ENCODE measurements around the gene RBMS3. TPM values are rescaled to one million over a fixed set of nuclear protein-coding genes. Genes with fewer than 3 reads are reported as not detected.
A peak's percentile ranks its signal among the peaks of the same experiment; 100 is the strongest.
"Not testable (repeated sequence)": the region's sequence is repeated elsewhere in the genome, so short reads cannot be mapped to it uniquely, and the experiment has no call there.

RBMS3 gene
- total RNA-seq, 1 experiment from 2014 or later = 5.9 TPM

GRCh38 chr3:29514912-29515311 lies 234.0 kb downstream of the RBMS3 start:
- no peak for DNase-seq (ENCODE audit: low read depth, low spot score)
- in situ Hi-C loops (cut with HindIII; ENCODE audit: low pct_unique_long_range_greater_than_20kb, low sequenced_read_pairs) = no loop called here

GRCh38 chr3:29515451-29515850 lies 234.6 kb downstream of the RBMS3 start:
- DNase-seq (ENCODE audit: low read depth, low spot score) = no peak
- in situ Hi-C loops (cut with HindIII; ENCODE audit: low pct_unique_long_range_greater_than_20kb, low sequenced_read_pairs) = no loop called here

- no peak for DNase-seq (ENCODE audit: low read depth, low spot score)
- in situ Hi-C loops (cut with HindIII; ENCODE audit: low pct_unique_long_range_greater_than_20kb, low sequenced_read_pairs) = no loop called here
Measured at GRCh38 chr3:29516164-29516563, 235.3 kb downstream of the RBMS3 start.

DNA sequence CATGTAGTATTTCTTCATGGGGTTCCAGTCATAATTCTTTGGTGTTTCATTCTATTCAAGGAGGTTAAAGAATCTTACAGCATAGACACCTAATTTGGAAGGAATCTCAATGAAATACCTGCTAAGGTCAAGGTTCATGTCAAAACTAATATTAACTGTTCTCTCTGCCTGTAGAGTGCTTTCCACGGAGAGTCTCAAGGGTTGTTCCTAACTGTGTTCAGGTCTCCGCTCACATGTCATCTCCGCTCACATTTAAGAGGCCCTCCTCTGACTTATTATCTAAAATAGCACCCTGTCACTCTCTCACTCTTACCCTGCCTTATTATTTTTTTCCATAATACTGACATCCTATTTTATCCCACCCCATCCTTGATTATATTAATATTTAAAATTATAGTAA lies 239.9 kb downstream of the RBMS3 start:
- in situ Hi-C loops (cut with HindIII; ENCODE audit: low pct_unique_long_range_greater_than_20kb, low sequenced_read_pairs) = no loop called here
- DNase-seq (ENCODE audit: low read depth, low spot score) = no peak

- in situ Hi-C loops (cut with HindIII; ENCODE audit: low pct_unique_long_range_greater_than_20kb, low sequenced_read_pairs) = no loop called here
Measured at GRCh38 chr3:29521293-29521692, 240.4 kb downstream of the RBMS3 start.

GRCh38 chr3:29521751-29522150 lies 240.9 kb downstream of the RBMS3 start:
- in situ Hi-C loops (cut with HindIII; ENCODE audit: low pct_unique_long_range_greater_than_20kb, low sequenced_read_pairs) = no loop called here
- no peak for DNase-seq (ENCODE audit: low read depth, low spot score)

More at GRCh38 chr3:29521293-29521692, 240.4 kb downstream of the RBMS3 start:
- no peak for DNase-seq (ENCODE audit: low read depth, low spot score)

DNA sequence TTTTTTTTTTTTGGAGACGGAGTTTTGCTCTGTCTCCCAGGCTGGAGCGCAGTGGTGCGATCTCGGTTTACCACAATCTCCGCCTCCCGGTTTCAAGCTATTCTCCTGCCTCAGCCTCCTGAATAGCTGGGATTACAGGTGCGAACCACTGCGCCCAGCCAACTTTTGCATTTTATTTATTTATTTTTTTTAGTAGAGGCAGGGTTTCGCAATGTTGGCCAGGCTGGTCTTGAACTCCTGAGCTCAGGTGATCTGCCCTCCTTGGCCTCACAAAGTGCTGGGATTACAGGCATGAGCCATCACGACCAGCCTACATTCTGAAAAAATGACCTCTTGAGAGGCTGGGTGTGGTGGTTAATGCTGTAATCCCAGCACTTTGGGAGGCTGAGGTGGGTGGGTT lies 243.6 kb downstream of the RBMS3 start:
- in situ Hi-C loops (cut with HindIII; ENCODE audit: low pct_unique_long_range_greater_than_20kb, low sequenced_read_pairs); DNase-seq (ENCODE audit: low read depth, low spot score): not testable (repeated sequence)

- peak; percentile 32 for DNase-seq (ENCODE audit: low read depth, low spot score)
- in situ Hi-C loops (cut with HindIII; ENCODE audit: low pct_unique_long_range_greater_than_20kb, low sequenced_read_pairs) = no loop called here
Measured at GRCh38 chr3:29525254-29525881, 244.5 kb downstream of the RBMS3 start.

DNA sequence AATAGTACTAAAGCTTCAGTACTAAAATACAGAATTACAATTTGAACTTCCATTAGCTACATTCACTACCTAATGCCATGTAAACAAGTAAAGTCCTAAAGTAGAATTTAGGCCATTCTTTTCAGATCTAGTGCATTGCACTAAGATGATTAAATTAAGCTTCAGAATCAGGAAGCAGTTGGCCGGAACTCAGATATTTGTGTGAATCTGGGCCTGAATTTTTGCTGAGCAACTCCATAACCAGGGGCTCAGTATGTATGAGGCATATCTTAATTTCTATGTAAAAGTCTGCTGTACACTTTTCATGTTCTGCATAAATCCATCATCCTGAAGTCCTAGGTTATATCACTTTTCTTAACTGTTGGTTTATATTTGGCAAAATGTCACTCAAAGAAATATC lies 246.4 kb downstream of the RBMS3 start:
- in situ Hi-C loops (cut with HindIII; ENCODE audit: low pct_unique_long_range_greater_than_20kb, low sequenced_read_pairs) = no loop called here
- DNase-seq (ENCODE audit: low read depth, low spot score) = no peak

- in situ Hi-C loops (cut with HindIII; ENCODE audit: low pct_unique_long_range_greater_than_20kb, low sequenced_read_pairs) = no loop called here
- DNase-seq (ENCODE audit: low read depth, low spot score) = no peak
Measured at GRCh38 chr3:29531644-29532043, 250.8 kb downstream of the RBMS3 start.

GRCh38 chr3:29532473-29532872 lies 251.6 kb downstream of the RBMS3 start:
- in situ Hi-C loops (cut with HindIII; ENCODE audit: low pct_unique_long_range_greater_than_20kb, low sequenced_read_pairs) = no loop called here
- DNase-seq (ENCODE audit: low read depth, low spot score) = peak; percentile 17

DNA sequence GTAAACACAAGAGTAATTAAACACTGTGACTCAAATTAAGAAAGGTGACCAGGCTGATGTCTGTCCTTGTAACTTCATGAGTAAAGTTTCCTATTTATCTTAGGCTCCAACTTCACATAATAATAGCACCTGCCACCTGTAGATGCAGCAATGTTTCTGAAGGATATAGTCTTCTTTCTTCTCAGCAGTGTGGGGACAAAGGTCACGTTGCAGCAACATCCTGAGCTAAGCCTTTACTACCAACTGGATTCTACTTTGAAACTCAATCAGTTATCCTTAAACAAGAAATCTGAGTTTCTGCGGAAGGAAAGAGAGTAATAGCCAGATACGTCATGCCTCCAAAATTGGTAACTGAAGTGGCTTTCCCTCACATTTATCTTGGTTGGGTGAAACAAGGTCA lies 253.1 kb downstream of the RBMS3 start:
- no peak for DNase-seq (ENCODE audit: low read depth, low spot score)
- in situ Hi-C loops (cut with HindIII; ENCODE audit: low pct_unique_long_range_greater_than_20kb, low sequenced_read_pairs) = no loop called here

DNA sequence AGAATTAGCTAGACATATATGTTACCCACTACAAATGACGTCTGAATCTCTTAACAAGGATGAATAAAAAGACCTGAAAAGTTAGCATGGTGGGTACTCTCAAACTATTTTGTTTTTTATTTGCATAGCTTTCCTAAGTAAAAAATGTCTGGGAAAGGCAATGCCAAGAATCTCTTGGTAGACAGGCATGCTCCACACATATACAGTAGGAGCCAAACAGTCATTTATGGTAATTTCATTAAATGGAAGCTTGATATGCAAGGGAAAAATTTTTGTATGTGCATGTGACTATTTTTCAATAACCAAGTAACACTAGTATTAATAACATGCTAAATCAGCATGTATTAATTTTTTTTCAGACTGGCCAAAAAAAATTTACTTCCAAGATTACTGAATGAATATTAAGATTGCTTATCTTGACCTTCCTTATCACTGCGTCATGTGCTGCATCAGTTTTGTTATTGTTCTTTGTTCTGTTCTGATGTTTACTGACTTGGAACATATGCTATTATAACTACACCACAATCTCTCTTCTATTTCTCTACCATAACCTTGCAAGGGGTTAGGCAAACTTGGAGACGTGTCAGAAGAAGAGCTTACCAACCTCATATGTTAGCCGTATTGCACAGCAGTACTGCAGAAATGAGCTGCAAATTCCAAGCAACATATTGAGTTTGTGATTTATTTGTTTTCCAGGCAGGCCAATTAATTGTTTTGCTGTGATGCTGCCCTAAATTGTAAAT lies 255.3 kb downstream of the RBMS3 start:
- DNase-seq (ENCODE audit: low read depth, low spot score) = peak; percentile 13
- in situ Hi-C loops (cut with HindIII; ENCODE audit: low pct_unique_long_range_greater_than_20kb, low sequenced_read_pairs) = no loop called here

DNA sequence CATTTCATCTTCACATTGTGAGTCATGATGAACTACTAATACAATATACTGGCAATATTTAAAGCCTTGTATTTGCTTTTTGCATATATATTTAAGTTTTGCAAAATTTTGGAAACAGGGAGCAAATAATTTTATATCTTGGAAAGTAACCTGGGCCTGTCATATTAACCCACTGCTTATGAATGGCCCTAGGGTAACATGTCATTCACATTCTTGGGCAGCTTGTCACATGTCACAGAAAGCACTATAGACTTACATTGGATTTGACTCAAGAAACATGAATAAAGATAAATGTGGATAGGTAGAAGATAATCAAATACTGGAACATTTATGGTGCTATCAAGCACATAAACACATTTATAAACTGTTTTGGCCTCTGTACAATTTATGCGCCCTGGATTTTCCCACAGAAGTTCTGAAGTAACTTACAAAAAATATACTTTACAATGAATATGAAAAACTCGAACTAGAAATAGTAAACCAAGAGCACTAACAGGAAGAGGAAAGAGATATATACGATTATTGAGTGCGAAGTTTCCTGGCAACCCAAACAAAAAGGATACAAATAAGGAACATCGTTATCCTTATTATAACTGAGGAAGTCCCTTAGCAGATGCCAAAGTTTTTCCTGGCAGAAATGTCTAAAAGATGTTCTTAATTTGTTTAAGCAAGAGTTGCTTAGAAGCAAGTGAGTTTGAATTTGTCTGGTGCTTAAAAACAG lies 257.2 kb downstream of the RBMS3 start:
- in situ Hi-C loops (cut with HindIII; ENCODE audit: low pct_unique_long_range_greater_than_20kb, low sequenced_read_pairs) = no loop called here
- DNase-seq (ENCODE audit: low read depth, low spot score) = no peak

GRCh38 chr3:29538610-29538958 lies 257.7 kb downstream of the RBMS3 start:
- in situ Hi-C loops (cut with HindIII; ENCODE audit: low pct_unique_long_range_greater_than_20kb, low sequenced_read_pairs) = no loop called here
- no peak for DNase-seq (ENCODE audit: low read depth, low spot score)

DNA sequence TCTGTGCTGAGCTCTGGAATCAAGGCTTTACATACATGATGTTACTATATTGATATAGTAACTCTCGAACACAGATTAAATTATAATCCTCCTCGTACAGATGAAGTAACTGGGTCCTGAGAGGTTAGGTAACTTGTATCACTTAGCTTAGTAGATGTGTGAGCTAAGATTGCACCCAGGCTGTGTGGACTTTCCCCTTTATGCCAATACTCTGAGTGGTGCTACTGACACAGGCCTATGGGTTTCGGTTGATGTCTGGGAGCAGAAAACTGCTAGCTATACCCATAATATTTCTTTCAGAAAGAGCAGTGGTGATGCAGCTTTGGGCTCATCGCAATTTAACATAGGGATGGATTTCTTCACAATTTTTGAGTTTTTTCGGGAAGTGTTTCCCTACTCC lies 259.7 kb downstream of the RBMS3 start:
- DNase-seq (ENCODE audit: low read depth, low spot score) = no peak
- in situ Hi-C loops (cut with HindIII; ENCODE audit: low pct_unique_long_range_greater_than_20kb, low sequenced_read_pairs) = no loop called here

DNA sequence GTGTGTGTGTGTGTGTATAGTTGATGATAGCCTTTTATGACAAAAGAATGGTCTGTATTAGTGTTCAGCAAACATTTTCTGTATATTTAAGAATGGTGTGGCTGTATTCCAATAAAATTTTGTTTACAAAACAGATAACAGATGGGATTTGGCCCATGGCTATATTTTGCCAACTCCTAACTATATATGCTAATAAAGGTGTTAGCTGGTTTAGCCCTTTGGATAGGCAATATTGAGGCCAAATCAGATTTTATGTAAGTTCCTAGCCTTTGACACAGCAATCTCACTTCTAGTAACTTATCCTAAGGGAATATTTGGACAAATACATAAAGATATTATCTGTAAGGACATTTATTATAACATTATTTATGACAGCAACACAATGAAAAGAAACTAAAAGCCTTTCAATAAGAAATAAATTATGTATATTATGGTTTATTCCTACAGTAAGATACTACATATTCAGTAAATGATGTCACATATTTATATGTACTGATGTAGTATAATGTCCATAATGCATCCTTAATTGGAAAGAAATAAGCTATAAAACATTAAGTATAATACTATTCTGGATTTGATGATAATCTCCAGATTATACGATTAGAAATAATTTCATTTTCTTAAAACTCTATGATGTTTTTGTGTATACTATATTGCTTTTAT lies 264.0 kb downstream of the RBMS3 start:
- DNase-seq (ENCODE audit: low read depth, low spot score) = no peak
- in situ Hi-C loops (cut with HindIII; ENCODE audit: low pct_unique_long_range_greater_than_20kb, low sequenced_read_pairs) = no loop called here

DNA sequence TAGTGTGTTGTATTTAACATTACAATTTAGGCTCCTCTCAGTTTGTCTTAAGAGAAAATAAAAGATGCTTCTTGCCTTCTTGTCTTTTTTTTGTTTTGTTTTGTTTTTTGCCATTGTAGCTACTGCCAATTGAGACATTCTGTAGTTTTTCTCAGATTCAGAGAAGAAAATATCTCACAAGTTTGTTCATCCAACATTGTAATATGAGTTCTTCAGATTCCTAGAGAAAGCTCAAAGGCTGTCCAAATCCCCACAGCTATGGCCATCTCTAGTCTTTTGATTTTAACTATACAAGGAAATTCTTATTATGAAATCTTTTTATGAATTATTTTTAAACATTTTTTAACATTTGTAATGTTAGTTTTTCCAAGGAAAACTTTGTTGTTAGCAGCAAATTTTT lies 264.7 kb downstream of the RBMS3 start:
- in situ Hi-C loops (cut with HindIII; ENCODE audit: low pct_unique_long_range_greater_than_20kb, low sequenced_read_pairs) = no loop called here

More for the DNA sequence above, 264.7 kb downstream of the RBMS3 start:
- no peak for DNase-seq (ENCODE audit: low read depth, low spot score)
